ENCODE data around the gene CCL7. TPM values are rescaled to one million over a fixed set of nuclear protein-coding genes. Genes with fewer than 3 reads are reported as not detected.

CCL7 gene
- total and polyA plus RNA-seq, 4 donors, result not detected

- Histone ChIP-seq H3K4me3 (ENCODE audit: low read depth in 1 of 3, low read length in 3 of 3) (no peak overlapping the region), H3K9me3 (ENCODE audit: control insufficient read depth in 4 of 4, low read length in 3 of 4) (no peaks in the 10 kb centered on the region), H3K36me3 (ENCODE audit: control insufficient read depth in 4 of 4, insufficient read depth in 3 of 4, low read depth in 1 of 4, low read length in 3 of 4) (no peaks in the 10 kb centered on the region), H3K4me1 (ENCODE audit: control insufficient read depth in 4 of 4, insufficient read depth in 4 of 4, low read length in 3 of 4) (no peaks in the 10 kb centered on the region), H3K27me3 (ENCODE audit: control insufficient read depth in 4 of 4, insufficient read depth in 4 of 4, low read length in 3 of 4) (no peaks in the 10 kb centered on the region), H3K27ac (ENCODE audit: low read depth in 1 of 2, low read length in 2 of 2) (no peak overlapping the region), H3K9ac (ENCODE audit: low read depth in 1 of 2, low read length in 2 of 2) (no peak overlapping the region)
- TF ChIP-seq YY1 (IDR thresholded peaks at IDR 0.05) (no peak), HNF4G (IDR thresholded peaks at IDR 0.05) (no peak), FOXA2 (IDR thresholded peaks at IDR 0.05) (no peak), GABPA (IDR thresholded peaks at IDR 0.05 in 1 of 2, conservative IDR thresholded peaks at IDR 0.05 in 1 of 2) (no peak)
- TF ChIP-seq, protein P1, sequence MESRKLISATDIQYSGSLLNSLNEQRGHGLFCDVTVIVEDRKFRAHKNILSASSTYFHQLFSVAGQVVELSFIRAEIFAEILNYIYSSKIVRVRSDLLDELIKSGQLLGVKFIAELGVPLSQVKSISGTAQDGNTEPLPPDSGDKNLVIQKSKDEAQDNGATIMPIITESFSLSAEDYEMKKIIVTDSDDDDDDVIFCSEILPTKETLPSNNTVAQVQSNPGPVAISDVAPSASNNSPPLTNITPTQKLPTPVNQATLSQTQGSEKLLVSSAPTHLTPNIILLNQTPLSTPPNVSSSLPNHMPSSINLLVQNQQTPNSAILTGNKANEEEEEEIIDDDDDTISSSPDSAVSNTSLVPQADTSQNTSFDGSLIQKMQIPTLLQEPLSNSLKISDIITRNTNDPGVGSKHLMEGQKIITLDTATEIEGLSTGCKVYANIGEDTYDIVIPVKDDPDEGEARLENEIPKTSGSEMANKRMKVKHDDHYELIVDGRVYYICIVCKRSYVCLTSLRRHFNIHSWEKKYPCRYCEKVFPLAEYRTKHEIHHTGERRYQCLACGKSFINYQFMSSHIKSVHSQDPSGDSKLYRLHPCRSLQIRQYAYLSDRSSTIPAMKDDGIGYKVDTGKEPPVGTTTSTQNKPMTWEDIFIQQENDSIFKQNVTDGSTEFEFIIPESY (IDR thresholded peaks at IDR 0.05), result no peak
- DNase-seq (ENCODE audit: low spot score), result no peak
- 84% methylated on average over 1 of the region's 1 CpG for WGBS
These were observed 32.6 kb downstream of the CCL7 start for GRCh38 chr17:34302636-34303035.

DNA sequence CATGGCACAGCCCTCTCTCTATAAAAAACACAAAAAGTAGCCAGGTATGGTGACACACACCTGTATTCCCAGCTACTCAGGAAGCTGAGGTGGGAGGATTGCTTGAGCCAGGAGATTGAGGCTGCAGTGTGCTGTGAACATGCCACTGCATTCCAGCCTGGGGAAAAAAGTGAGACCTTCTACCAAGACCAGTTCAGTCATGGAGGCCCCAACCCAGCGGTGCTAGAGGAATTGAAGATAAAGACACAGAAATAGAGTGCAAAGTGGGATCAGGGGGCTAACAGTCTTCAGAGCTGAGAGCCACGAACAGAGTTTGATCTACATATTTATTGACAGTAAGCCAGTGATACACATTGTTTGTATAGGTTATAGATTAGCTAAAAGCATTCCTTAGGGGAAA lies 33.6 kb downstream of the CCL7 start:
- Histone ChIP-seq H3K9ac (ENCODE audit: low read depth in 1 of 2, low read length in 2 of 2) (no peak overlapping the region), H3K4me3 (ENCODE audit: low read depth in 1 of 3, low read length in 3 of 3) (no peak overlapping the region), H3K4me1 (ENCODE audit: control insufficient read depth in 4 of 4, insufficient read depth in 4 of 4, low read length in 3 of 4) (no peaks in the 10 kb centered on the region), H3K36me3 (ENCODE audit: control insufficient read depth in 4 of 4, insufficient read depth in 3 of 4, low read depth in 1 of 4, low read length in 3 of 4) (no peaks in the 10 kb centered on the region), H3K27ac (ENCODE audit: low read depth in 1 of 2, low read length in 2 of 2) (no peak overlapping the region), H3K27me3 (ENCODE audit: control insufficient read depth in 4 of 4, insufficient read depth in 4 of 4, low read length in 3 of 4) (no peaks in the 10 kb centered on the region), H3K9me3 (ENCODE audit: control insufficient read depth in 4 of 4, low read length in 3 of 4) (no peaks in the 10 kb centered on the region)
- no peak for TF ChIP-seq HNF4G (IDR thresholded peaks at IDR 0.05)
- TF ChIP-seq YY1 (IDR thresholded peaks at IDR 0.05), result no peak
- TF ChIP-seq RXRA (IDR thresholded peaks at IDR 0.05), result no peak
- TF ChIP-seq SP1 (IDR thresholded peaks at IDR 0.05), result no peak
- no peak for TF ChIP-seq RAD21 (IDR thresholded peaks at IDR 0.05)
- no peak for TF ChIP-seq MAX (IDR thresholded peaks at IDR 0.05)
- no peak for TF ChIP-seq EGR1 (IDR thresholded peaks at IDR 0.05; ENCODE audit: low read depth in 2 of 2)
- no peak for TF ChIP-seq HNF4A (conservative IDR thresholded peaks at IDR 0.05)
- no peak for DNase-seq (ENCODE audit: low spot score)
- WGBS, result 86% methylated on average over 2 of the region's 2 CpGs

- Histone ChIP-seq H3K27me3 (ENCODE audit: control insufficient read depth in 4 of 4, insufficient read depth in 4 of 4, low read length in 3 of 4) (no peaks in the 10 kb centered on the region), H3K27ac (ENCODE audit: low read depth in 1 of 2, low read length in 2 of 2) (no peak overlapping the region), H3K9ac (ENCODE audit: low read depth in 1 of 2, low read length in 2 of 2) (no peak overlapping the region), H3K36me3 (ENCODE audit: control insufficient read depth in 4 of 4, insufficient read depth in 3 of 4, low read depth in 1 of 4, low read length in 3 of 4) (no peaks in the 10 kb centered on the region), H3K4me3 (ENCODE audit: low read depth in 1 of 3, low read length in 3 of 3) (no peak overlapping the region), H3K4me1 (ENCODE audit: control insufficient read depth in 4 of 4, insufficient read depth in 4 of 4, low read length in 3 of 4) (no peaks in the 10 kb centered on the region), H3K9me3 (ENCODE audit: control insufficient read depth in 4 of 4, low read length in 3 of 4) (no peaks in the 10 kb centered on the region)
- 91% methylated on average over 4 of the region's 4 CpGs for WGBS
- no peak for TF ChIP-seq RAD21 (IDR thresholded peaks at IDR 0.05)
- TF ChIP-seq TAF1 (conservative IDR thresholded peaks at IDR 0.05), result no peak
- no peak for DNase-seq (ENCODE audit: low spot score)
These were observed 35.0 kb downstream of the CCL7 start for GRCh38 chr17:34305061-34305460.

- DNase-seq (ENCODE audit: low spot score), result no peak
- Histone ChIP-seq H3K36me3 (ENCODE audit: control insufficient read depth in 4 of 4, insufficient read depth in 3 of 4, low read depth in 1 of 4, low read length in 3 of 4) (no peaks in the 10 kb centered on the region), H3K27ac (ENCODE audit: low read depth in 1 of 2, low read length in 2 of 2) (no peak overlapping the region), H3K9me3 (ENCODE audit: control insufficient read depth in 4 of 4, low read length in 3 of 4) (no peaks in the 10 kb centered on the region), H3K27me3 (ENCODE audit: control insufficient read depth in 4 of 4, insufficient read depth in 4 of 4, low read length in 3 of 4) (no peaks in the 10 kb centered on the region), H3K4me1 (ENCODE audit: control insufficient read depth in 4 of 4, insufficient read depth in 4 of 4, low read length in 3 of 4) (no peaks in the 10 kb centered on the region), H3K9ac (ENCODE audit: low read depth in 1 of 2, low read length in 2 of 2) (no peak overlapping the region), H3K4me3 (ENCODE audit: low read depth in 1 of 3, low read length in 3 of 3) (no peak overlapping the region)
- no peak for TF ChIP-seq GABPA (IDR thresholded peaks at IDR 0.05 in 1 of 2, conservative IDR thresholded peaks at IDR 0.05 in 1 of 2)
- TF ChIP-seq HNF4G (IDR thresholded peaks at IDR 0.05), result no peak
- TF ChIP-seq EGR1 (IDR thresholded peaks at IDR 0.05; ENCODE audit: low read depth in 2 of 2), result no peak
- TF ChIP-seq, protein P2, sequence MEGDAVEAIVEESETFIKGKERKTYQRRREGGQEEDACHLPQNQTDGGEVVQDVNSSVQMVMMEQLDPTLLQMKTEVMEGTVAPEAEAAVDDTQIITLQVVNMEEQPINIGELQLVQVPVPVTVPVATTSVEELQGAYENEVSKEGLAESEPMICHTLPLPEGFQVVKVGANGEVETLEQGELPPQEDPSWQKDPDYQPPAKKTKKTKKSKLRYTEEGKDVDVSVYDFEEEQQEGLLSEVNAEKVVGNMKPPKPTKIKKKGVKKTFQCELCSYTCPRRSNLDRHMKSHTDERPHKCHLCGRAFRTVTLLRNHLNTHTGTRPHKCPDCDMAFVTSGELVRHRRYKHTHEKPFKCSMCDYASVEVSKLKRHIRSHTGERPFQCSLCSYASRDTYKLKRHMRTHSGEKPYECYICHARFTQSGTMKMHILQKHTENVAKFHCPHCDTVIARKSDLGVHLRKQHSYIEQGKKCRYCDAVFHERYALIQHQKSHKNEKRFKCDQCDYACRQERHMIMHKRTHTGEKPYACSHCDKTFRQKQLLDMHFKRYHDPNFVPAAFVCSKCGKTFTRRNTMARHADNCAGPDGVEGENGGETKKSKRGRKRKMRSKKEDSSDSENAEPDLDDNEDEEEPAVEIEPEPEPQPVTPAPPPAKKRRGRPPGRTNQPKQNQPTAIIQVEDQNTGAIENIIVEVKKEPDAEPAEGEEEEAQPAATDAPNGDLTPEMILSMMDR (IDR thresholded peaks at IDR 0.05; ENCODE audit: low read depth, low read length, missing input control), result no peak
- no peak for TF ChIP-seq HNF4A (conservative IDR thresholded peaks at IDR 0.05)
- TF ChIP-seq, protein P1 (IDR thresholded peaks at IDR 0.05), result no peak
- TF ChIP-seq RAD21 (IDR thresholded peaks at IDR 0.05), result no peak
- no peak for TF ChIP-seq FOXA1 (IDR thresholded peaks at IDR 0.05)
- TF ChIP-seq YY1 (IDR thresholded peaks at IDR 0.05), result no peak
These were observed 35.6 kb downstream of the CCL7 start for GRCh38 chr17:34305606-34306005.

All from liver (tissue), 9 donors.